SH-SY5Y (cell line): Measurements from ENCODE around the gene C14orf119.

Experiments used
- GATA2 ChIP-seq: IDR thresholded peaks from 2 replicates; pipeline ENCODE4 v1.6.1; 2011; ENCODE audit warnings: mild to moderate bottlenecking, low read depth, low read length
- GATA3 ChIP-seq: IDR thresholded peaks from 2 replicates; pipeline ENCODE4 v1.6.1; 2011; ENCODE audit warnings: low read depth, mild to moderate bottlenecking, low read length, moderate library complexity

GRCh38 chr14:23119363-23120327 is 24.3 kb downstream of the C14orf119 start:
- no peak for TF ChIP-seq GATA2
- no peak for TF ChIP-seq GATA3
